ENCODE results near the gene ACIN1. TPM values are rescaled to one million over a fixed set of nuclear protein-coding genes. Genes with fewer than 3 reads are reported as not detected.

ACIN1 gene
- total and polyA plus RNA-seq, 9 of the 15 experiments (the other 6 are each of a cell fraction or from before 2014, with no cell fraction given) = 5.0 to 196 (median 129) TPM

- no peak for TF ChIP-seq RREB1 (CRISPR knock-in tag; IDR thresholded peaks at IDR 0.05)
- TF ChIP-seq ID3 (CRISPR knock-in tag; IDR thresholded peaks at IDR 0.05) = no peak
- TF ChIP-seq ID3 (tag; IDR thresholded peaks at IDR 0.05) = peak; percentile 92
- TF ChIP-seq GABPB1 (CRISPR knock-in tag; IDR thresholded peaks at IDR 0.05) = peak; percentile 79
- TF ChIP-seq FOXK2 (conservative IDR thresholded peaks at IDR 0.05 in 1 of 2, IDR thresholded peaks at IDR 0.05 in 1 of 2; ENCODE audit: low read depth in 2 of 2) = no peak; a peak in 1 of 4 replicates
- TF ChIP-seq ZNF280A (IDR thresholded peaks at IDR 0.05; ENCODE audit: low read depth, partially characterized antibody) = no peak
- TF ChIP-seq KDM2B (CRISPR knock-in tag; IDR thresholded peaks at IDR 0.05) = no peak
- TF ChIP-seq IRF1 (CRISPR knock-in tag; IDR thresholded peaks at IDR 0.05; ENCODE audit: borderline replicate concordance) = no peak
- no peak for TF ChIP-seq ZNF695 (CRISPR knock-in tag; IDR thresholded peaks at IDR 0.05)
- TF ChIP-seq IRF9 (tag; IDR thresholded peaks at IDR 0.05) = peak; percentile 67
- TF ChIP-seq GTF2E2 (tag; IDR thresholded peaks at IDR 0.05) = peak; percentile 38; the same call in 1 of the 2 replicates
- no peak for TF ChIP-seq POLR3A (IDR thresholded peaks at IDR 0.05; ENCODE audit: borderline replicate concordance, extremely low read depth, insufficient read depth, insufficient read length)
- TF ChIP-seq RFX1 (IDR thresholded peaks at IDR 0.05) = no peak
These were observed 17.6 kb upstream of the ACIN1 start (continued) for GRCh38 chr14:23112359-23113178.

Measured in K562 (cell line).